HL-60/S4 treated with phorbol 12-myristate 13-acetate at 8.2 ng/mL for 4 days and 3 days (cell line): ENCODE results near the gene RPS6KA1.

Experiments
- in situ Hi-C: fragments of 300-500 bp; cut with MboI; formaldehyde crosslinking; loops from 2 replicates; pipeline ENCODE4 v1.15.0; 2022; ENCODE audit warnings: low sequenced_read_pairs

Gene RPS6KA1

DNA sequence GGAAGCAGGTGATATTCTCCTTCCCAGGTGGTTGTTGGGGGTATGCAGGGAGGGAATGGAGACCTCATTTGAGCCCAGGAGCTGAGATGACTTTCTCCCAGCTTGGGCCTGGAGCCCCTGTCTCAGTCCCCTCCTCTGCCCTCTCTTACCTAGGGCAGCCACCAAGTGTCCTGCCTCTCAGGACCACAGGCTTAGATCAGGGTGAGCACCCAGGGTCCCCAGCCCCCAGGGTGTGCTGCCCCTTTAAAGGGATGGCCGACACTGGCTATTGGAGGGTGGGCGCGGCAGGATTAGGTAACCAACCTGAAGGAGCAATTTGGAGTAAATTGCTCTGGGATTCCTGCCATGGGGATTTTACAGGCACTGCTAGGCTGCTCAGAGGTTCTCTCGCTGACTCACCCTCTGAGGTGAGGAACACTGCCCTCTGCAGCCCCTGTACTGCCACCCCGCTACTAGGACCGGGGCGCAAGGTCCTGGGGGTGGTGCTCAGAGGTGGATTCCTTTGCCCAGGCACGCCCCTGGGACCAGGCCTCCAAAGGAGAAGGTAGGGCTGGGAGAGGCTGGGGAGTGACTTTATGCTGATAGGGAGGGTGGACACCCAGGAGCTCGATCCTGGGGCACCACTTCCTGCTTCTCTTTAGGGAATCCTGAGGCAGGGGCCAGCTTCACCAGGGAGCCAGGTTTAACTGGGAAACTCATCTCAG, 1.5 kb downstream of the RPS6KA1 start:
- in situ Hi-C loops = no loop called here

DNA sequence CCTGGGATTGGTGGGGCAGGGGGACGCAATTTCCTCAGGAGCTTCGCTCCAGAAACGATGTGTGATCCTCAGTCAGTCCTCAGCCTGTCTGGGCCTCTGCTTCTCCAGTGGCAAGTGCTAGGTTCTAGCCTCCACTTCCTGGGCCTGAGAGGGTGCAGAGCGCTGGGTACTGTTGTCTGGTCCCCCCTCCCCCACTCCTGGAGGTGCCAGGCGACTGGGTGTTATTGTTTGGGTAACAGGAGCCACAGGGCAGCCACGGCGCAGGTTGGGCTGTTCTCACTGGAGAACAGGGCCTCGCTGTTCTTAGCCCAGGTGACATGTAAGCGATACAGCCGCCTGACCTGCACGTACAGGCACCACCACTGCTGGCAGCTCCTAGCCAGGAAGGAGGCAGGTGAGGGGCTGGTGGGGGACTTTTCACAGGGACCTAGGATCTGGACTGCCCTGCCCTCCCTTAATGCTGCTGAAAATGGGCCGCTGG, 2.1 kb downstream of the RPS6KA1 start:
- in situ Hi-C loops = no loop called here

DNA sequence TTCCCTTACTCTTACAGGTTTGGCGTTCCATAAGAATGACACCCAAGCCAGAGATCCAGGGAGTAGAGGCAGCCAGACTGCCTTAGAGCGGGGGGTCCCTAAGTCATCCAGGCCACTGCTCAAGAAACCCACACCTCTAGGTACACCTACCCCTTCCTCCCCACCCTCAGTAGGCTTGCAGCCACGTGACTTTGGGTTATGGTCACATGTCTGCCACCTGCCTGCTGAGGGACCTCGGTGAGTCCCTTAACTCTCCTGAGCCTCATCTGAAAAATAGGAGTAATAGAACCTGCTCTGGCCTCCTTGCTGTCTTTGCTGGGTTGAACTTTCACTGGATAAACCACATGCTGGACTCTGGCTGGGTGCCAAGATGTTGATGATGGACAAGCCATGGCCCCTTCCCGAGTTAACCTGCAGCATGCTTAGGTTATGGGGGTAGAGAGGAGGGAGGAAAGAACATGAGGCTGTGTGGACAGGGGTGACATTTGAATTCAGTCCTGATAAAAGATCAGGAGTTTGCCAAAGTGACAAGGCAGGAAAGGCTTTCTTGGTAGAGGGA, 4.5 kb downstream of the RPS6KA1 start:
- in situ Hi-C loops = no loop called here

DNA sequence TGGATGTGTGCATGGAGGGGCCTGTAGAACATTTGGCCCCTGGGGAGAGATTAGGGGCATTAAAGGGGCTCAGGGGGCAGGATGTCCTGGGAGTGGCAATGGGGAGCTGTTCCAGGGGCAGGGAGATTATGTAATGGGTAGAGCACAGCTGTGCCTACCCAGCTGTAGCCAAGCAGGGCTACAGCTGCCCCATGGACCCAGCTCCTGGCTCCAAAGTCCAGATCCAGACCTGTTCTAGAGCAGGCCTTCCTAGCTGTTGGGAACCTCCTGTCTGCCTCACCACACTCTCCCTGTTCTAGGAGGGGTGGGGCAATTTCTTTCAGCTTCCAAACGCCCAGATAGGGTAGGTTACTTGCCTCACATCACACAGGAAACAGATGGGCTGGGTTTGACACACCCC, 5.6 kb downstream of the RPS6KA1 start:
- in situ Hi-C loops = no loop called here

DNA sequence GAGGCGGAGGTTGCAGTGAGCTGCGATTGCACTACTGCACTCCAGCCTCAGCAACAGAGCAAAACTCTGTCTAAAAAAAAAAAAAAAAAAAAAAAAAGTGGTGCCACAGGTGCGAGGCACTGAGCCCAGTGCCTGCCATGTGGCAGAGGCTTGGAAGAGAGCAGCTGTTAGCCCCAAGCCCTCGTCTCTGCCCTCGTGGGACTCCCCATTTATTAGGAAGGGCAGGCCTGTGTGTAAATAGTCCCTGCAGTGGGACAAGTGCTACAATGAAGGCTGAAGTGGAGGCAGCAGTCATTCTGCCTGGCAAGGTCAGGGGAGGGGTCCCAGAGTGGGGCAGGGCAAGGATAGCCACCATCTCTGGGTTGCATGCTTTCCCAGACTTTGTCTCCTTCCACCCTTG, 6.5 kb downstream of the RPS6KA1 start:
- in situ Hi-C loops = no loop called here

DNA sequence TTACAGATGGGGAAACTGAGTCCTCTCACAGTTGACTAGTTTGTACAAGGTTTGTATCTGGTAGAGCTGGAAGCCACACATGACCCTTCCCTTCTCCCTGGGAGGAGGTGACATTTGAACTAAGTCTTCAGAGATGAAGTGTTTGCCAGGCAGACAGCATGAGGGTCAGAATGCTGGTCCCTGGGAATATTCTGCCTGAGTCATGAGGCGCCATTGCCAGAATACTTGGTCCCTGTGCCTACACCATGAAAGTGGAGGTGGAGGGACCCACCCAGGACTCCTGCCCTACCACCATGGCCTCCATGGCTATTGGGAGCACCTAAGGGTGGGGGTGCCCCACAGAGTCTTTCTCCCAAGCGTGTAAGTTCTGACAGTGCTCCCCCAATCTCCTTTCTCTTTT, 7.0 kb downstream of the RPS6KA1 start:
- in situ Hi-C loops = no loop called here

DNA sequence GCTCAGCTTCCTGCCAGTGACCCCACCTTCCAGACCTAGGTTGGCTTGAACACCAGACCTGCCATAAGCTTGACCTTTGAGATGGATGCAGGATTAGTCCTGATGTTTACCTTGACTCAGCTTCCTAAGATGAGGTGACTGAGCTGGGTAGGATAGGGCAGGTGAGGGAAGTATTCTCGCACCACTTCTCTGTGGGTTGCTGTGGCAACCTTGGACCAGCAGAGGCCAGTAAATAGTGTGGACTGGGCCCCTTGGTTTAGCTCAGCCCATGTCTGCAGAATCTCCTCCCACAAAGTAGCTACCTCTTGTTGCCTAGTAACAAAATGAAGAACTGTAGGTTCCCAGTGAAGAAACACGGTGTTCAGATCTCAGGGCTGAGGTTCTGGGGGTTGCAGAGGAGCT, 8.4 kb downstream of the RPS6KA1 start:
- in situ Hi-C loops = no loop called here

DNA sequence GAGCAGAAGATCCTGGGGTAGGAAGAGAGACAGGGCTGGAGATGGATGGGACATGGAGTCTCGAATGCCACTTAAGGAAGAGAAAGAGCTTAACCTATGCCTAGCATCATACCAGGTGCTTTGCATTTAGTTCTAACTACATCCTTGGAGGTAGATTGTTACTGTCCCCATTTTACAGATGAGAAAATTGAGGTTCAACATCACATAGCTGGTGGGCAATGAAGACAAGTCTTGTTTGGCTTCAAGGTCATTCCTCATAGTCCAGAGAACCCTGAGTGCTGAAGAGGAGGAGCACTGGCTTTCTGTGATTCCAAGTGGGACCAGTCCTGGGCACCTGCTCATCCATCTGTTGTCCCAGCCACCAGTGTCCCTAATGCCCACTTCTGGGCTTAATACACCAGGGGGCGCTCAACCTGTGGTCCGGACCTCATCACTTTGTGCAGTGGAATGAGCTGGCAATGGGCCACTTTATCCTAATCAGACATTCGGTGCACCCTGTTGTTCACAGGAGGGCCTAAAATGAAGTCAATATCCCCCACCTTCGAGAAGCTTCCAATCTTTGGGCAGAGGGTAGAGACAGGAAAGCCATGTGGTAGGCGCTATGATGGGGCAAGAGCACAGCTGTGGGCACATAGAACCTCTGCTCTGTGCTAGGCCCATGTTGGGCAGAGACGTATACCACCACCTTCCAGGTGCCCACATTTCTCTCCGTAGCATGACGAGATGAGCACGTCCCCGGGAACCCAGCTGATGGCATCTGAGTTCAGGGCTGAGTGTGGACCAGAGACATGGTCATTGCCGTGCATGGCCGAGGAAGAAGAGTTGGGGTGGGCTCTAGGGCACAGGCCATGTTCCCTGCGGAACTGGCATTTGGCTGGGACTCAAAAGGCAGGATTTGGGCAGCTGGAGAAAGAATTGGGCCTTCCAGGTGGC, 9.2 kb downstream of the RPS6KA1 start:
- in situ Hi-C loops = no loop called here

DNA sequence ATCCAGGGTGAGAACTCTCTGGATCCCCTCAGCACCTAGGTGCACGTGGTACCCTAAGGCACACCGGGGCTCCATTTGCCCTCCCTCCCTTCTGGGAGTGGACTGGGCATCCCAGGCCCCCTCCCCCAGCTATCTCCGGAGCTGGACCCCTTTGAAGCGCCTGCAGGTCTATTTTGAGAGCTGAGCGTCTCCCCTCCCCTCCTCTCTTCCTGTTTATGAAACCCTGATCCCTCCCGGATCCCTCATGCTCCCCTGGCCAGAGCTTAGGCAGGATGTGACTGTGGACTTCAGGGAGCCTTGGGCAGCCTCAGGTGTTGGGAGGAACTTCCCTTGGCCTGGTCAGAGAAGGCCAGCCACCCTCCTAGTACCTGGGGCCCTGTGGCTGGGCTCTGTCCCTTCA, 10.2 kb downstream of the RPS6KA1 start:
- in situ Hi-C loops = no loop called here

DNA sequence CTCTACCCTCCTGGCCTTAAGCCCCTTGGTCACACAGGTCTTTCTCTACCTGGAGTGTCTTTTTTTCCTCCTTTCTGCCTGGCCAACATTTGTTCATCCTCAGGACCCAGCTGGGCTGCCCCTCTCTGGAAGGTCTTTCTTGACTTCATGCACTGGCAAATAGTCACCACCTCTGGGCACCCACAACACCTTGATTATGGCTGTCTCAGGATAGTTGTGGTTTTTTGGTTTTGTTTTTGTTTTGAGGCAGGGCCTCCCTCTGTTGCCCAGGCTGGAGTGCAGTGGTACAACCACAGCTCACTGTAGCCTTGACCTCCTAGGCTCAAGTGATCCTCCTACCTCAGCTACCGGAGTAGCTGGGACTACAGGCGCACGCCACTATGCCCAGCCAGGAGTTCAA, 10.8 kb downstream of the RPS6KA1 start:
- in situ Hi-C loops = no loop called here

DNA sequence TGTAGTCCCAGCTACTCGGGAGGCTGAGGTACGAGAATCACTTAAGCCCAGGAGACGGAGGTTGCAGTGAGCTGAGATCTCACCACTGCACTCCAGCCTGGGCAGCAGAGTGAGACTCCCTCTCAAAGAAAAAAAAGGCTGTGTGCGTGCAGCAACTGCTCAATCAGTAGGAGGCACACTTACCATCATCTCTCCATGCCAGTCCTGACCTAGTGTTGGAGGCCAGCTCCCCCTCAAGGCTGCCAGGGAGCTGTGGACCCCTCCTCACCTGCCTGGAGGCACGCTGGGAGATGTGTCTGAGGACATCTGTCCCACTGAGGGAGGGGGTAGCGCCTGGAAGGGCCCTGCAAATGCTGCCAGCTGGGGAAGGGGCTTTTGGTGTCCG, 11.9 kb downstream of the RPS6KA1 start:
- in situ Hi-C loops = no loop called here

DNA sequence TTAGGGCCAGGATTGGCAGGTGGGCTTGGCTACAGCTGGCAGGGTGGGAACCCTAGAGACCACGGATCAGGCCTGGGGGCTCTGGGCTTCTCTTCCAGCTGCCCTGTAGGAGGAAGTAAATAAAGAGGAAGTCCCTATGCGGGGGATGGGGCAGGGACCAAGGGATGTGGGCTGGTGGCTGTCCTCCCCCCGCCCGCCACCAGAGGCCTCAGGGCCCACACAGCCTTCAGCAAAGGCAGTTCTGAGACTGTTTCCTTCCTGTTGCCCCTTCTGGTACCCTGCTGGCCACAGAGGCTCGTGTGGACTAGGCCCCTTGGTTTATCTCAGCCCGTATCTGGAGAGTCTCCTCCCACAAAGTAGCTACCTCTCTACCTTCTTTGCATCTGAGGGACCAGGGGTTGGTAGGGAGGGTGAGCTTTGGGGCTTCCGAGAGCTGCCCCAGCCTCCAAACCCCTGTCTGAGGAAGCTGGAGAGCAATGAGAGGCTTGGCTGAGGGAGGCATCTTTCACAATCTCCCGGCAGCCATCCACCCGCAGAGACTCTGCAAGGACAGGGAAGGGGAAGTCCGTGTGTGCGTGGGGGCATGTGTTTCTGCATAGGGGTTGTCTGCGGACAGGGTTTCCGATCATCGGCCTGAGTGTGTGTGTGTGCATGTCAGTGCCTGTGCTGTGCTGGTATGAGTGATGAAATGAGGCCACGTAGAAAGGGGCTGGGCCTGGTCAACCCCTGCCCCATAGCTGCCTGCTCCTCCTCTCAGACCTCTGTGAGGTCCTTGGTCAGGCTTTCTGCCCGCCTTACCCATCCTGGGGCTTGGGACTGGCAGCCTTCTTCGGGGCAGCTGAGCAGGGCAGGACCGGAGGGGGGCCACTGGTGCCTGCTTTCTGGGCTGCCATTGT, 12.5 kb downstream of the RPS6KA1 start:
- in situ Hi-C loops = no loop called here

DNA sequence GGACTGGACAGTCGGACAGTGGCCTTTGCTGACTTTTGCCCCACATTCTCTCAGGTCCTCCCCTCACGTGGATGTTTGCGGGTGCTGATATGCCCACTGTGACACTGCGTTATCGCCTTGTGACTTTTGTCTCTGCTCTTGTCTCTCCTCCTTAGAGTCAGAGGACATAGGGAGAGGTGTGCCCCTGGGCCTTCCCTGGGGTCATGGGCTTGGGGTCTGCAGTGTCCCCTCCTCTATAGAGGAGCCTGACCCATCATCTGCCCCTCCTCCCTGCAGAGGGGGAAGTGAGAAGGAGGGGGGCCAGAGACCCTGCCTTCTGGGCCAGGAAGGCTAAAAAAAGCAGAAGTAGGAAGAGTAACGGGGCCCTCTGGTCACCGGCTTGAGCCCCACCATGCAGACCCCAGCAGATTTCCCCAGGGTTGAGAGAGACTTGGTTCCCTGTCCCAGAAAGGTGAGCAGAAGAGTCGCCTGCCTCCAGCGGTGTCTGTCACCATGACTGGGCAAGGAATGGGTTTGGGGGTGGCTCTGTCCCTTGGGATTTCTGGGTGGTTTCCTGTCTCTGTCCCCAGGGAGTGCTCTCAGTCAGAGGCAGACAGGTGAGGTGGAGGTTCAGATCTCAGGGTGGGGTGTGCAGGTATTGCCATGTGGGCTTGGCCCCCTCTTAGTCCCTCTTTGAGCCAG, 13.3 kb downstream of the RPS6KA1 start:
- in situ Hi-C loops = no loop called here

DNA sequence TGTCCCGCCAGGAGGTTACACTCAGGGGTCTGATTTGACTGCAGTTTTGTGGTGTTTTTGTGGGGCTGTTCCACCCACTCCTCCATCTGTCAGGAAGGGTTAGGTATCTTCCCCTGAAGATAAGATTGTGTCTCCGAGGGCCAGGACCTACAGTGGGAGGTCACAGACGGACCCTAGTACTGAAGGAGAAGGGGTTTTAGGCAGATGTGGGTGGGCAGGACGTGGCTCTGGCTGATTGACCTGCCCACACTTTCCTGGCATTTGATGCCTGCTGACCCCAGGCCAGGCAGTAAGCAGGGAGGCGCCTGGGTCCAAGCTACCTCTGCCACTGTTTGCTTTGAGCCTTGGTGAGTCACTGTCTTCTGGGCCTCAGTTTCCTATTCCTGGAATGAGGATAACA, 13.9 kb downstream of the RPS6KA1 start:
- in situ Hi-C loops = no loop called here

DNA sequence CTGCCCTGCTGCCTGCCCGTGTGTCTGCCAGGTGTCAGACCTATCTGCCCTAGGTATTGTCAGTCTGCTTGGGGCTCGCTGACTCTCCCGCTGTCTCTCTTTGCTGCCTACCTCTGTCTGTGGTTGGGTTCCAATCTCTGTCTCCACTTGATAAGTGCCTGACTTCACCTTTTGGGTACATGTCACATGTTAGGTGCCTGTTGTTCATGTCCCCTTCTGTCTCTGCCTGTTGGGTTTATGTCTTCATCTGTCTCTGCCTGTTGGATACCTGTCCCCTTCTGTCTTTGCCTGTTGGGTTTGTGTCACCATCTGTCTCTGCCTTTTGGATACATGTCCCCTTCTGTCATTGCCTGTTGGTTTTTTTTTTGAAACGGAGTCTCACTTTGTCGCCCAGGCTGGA, 14.6 kb downstream of the RPS6KA1 start:
- in situ Hi-C loops = no loop called here

DNA sequence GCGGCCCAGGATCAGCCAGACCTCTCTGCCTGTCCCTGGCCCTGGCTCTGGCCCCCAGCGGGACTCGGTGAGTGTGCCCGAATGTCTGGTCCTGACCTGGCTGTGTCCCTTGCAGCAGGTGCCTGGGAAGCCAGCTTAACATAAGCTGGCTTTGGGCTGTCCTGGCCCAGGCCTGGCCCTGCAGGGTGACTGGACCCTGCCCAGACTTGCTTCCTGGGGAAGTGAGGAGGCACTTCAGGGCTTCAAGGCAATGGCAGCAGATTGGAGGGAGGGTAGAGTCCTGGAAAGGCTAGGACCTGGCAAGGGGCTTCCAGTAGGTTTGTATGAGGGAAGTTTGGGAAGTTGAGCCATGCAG, 16.4 kb downstream of the RPS6KA1 start:
- in situ Hi-C loops = no loop called here

DNA sequence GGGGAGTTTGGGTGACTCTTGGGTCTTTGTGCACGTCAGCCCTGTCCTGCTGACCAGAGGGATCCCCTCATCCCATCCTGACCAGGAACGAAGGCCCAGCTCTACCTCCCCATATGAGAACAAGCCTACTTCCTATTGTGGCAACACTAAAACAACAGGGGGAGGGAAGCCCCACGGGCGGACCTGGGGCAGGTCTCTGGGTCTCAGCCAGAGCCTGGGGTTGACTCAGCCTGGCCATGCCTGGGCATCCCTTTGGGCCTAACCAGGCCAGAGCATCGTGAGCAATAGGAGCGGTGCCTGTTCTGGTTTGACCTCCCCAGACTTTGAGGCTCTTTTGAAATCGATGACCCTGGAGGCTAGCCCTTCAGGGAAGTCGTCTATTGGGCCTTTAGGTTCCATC, 16.8 kb downstream of the RPS6KA1 start:
- in situ Hi-C loops = no loop called here

DNA sequence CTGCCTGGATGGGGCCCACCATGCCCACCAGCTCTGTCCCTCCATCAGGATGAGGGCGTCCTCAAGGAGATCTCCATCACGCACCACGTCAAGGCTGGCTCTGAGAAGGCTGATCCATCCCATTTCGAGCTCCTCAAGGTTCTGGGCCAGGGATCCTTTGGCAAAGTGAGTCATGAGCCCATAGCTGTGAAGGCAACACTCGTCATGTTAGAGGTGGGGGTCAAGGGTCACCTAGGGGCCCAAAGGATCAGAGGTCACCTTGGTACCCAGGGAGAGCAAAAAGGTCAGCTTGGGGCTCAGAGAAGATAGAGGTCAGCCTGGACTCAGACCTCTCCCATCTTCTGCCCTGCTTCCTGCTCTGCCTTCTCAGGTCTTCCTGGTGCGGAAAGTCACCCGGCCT, 17.3 kb downstream of the RPS6KA1 start:
- in situ Hi-C loops = no loop called here

DNA sequence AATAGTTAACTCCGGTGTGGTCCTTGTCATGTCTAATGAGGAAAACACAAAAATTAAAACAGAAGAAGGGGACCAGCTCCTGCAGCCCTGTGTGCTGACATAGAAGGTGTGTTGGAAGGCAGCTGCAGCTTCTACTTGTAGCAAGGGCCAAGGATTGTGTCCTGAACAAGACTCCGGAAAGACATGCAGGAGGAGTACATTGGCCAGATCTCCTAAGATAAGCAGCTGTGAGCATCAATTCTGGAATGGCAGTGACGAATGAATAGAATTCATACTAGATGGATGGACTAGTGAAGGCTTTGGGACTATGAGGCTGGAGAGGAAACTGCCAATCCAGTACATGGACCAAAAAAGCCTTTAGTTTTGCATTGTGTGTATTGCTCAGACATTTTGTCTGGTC, 19.3 kb downstream of the RPS6KA1 start:
- in situ Hi-C loops = no loop called here

DNA sequence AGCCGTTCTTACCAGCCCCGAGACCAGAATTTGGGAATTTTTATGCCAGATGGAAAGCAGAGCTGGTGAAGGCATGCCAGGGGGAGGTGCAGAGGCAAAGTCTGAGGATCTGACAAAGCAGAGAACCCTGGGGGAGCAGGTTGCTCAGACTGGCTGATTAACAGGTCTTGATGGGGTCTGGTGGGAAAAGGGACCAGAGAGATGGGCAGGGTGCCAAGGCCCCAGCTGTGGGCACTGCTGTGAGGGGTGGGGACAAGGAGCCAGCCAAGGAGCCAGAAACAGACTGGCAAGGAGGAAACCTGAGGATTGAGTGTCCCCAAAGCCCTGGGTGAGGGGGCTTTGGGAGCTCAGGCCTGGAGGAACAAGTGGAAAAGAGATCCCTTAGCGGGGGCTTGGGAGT, 21.4 kb downstream of the RPS6KA1 start:
- in situ Hi-C loops = no loop called here
